K562 (cell line): ENCODE results near the gene ZDHHC18. TPM values are rescaled to one million over a fixed set of nuclear protein-coding genes. Genes with fewer than 3 reads are reported as not detected.

ENCODE experiments used
- HDAC1 ChIP-seq, 2 experiments: fragments of 450-650 bp; IDR thresholded peaks; 2 replicates each; pipeline ENCODE4 v1.6.1; 2016 to 2017; ENCODE audit warnings: inconsistent platforms in 1 of 2, mild to moderate bottlenecking in 1 of 2, moderate library complexity in 1 of 2
- SMC3 ChIP-seq: conservative IDR thresholded peaks from 2 replicates; pipeline ENCODE4 v1.6.1; 2011; ENCODE audit warnings: low read depth, low read length, improper control_type of control experiment; ENCODE audit not compliant: insufficient read depth
- THRB ChIP-seq: fragments of 450-650 bp; formaldehyde crosslinking; conservative IDR thresholded peaks from 2 replicates; pipeline ENCODE4 v1.4.0; 2022; ENCODE audit warnings: mild to moderate bottlenecking, missing genetic modification characterization
- ZBTB11 ChIP-seq, 3 experiments: fragments of 200-800 bp in 1 of 3; fragments of 250-450 bp in 1 of 3; fragments of 450-650 bp in 1 of 3; sonication (Bioruptor Pico) in 1 of 3; sonication (Bioruptor generic) in 1 of 3; formaldehyde crosslinking in 1 of 3; IDR thresholded peaks; 2 replicates each; pipeline versions ENCODE4 v1.6.1 to v1.8.0; 2016 to 2022; ENCODE audit warnings: mild to moderate bottlenecking in 2 of 3, missing genetic modification characterization in 2 of 3, missing compliant biosample characterization in 1 of 3, moderate library complexity in 1 of 3
- ZBTB43 ChIP-seq: sonication (generic); formaldehyde crosslinking; IDR thresholded peaks from 2 replicates; pipeline ENCODE4 v1.8.0; 2023; ENCODE audit warnings: mild to moderate bottlenecking, missing genetic modification reagents
- ZNF280A ChIP-seq: fragments of 450-650 bp; IDR thresholded peaks from 2 replicates; pipeline ENCODE4 v1.6.1; 2018; ENCODE audit warnings: mild to moderate bottlenecking, low read depth; ENCODE audit not compliant: partially characterized antibody
- ZNF586 ChIP-seq: fragments of 450-650 bp; formaldehyde crosslinking; conservative IDR thresholded peaks from 2 replicates; pipeline ENCODE4 v1.4.0; 2020; ENCODE audit warnings: mild to moderate bottlenecking, moderate library complexity
- polyA plus RNA-seq, 8 experiments: library from polyadenylated mRNA; depleted of rRNA in 4 of 8; stranded (reverse) in 5 of 8; unstranded in 3 of 8; fragments of >200 nt; fragmentation: Nextera tagmentation in 2 of 8; fragmentation: Illumina TruSeq in 1 of 8; extraction: Ambion mirVana in 2 of 8; extraction: Trizol in 1 of 8; gene quantifications; 2 replicates each; pipeline versions ENCODE4 v1.2.1 to v1.2.3, GENCODE V29; 2011 to 2014; ENCODE audit warnings: inconsistent platforms in 1 of 8, missing spikeins in 1 of 8
- total RNA-seq, 7 experiments: library from RNA; depleted of rRNA in 6 of 7; stranded (reverse); fragments of >200 nt in 6 of 7; fragmentation: Illumina TruSeq in 2 of 7; extraction: Trizol in 2 of 7; gene quantifications; 2 replicates each; pipeline versions ENCODE4 v1.2.1 to v1.2.3, GENCODE V29; 2011 to 2021; ENCODE audit warnings: low replicate concordance in 1 of 7

Gene ZDHHC18
- total and polyA plus RNA-seq, 9 of the 15 experiments (the other 6 are each of a cell fraction or from before 2014, with no cell fraction given) = 0.42 to 35.6 (median 15.8) TPM

- TF ChIP-seq HDAC1 (IDR thresholded peaks at IDR 0.05) (peak in 1 of 2 experiments; percentile 44; a peak in 1 of 4 replicates), SMC3 (0 out of 2 replicates have a peak, but pooled peaks have one; percentile 18), ZBTB43 (peak; percentile 55; the same call in 1 of the 2 replicates), ZBTB11 (CRISPR knock-in tag; IDR thresholded peaks at IDR 0.05) (peak in 1 of 3 experiments; percentile 44; a peak in 1 of 6 replicates), ZNF280A (no peak), ZNF586 (CRISPR knock-in tag) (0 out of 2 replicates have a peak, but pooled peaks have one; percentile 9), THRB (CRISPR knock-in tag) (peak; percentile 65)
Measured at GRCh38 chr1:26786437-26787380, 39.8 kb upstream of the ZDHHC18 start (continued).
